Activated CD4-positive, alpha-beta T cell treated with anti-CD3 and anti-CD28 coated beads for 48 hours (primary cell): Measurements from ENCODE around the gene EVI5L.

ENCODE experiments used
- DNase-seq: peaks from one replicate; pipeline ENCODE4 v3.0.0-alpha.2; 2020

Gene EVI5L

DNA sequence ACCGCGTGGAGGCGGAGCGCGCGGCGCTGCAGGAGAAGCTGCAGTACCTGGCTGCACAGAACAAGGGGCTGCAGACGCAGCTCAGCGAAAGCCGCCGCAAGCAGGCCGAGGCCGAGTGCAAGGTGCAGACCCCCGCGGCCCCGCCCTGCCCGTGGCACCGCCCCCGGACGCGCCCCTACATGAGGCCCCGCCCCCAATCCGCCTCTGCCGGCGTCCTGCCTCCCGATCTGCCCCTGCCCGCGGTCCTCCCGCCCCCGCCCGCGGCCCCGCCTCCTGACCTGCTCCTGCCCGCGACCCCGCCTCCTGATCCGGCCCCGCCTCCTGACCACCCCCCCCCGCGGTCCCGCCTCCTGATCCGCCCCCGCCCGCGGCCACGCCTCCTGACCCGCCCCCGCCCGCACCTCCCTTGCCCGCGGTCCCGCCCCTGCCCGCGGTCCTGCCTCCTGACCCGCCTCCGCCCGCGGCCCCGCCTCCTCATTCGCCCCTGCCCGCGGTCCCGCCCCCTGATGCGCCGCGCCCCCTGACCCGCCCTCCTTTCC is 32.5 kb downstream of the EVI5L start:
- peak; percentile 80 for DNase-seq

- DNase-seq, result peak; percentile 26
Measured at GRCh38 chr19:7863157-7863970, 33.3 kb downstream of the EVI5L start.

GRCh38 chr19:7863971-7864689 is 34.1 kb downstream of the EVI5L start:
- no peak for DNase-seq

GRCh38 chr19:7864690-7865074 is 34.7 kb downstream of the EVI5L start:
- no peak for DNase-seq

DNA sequence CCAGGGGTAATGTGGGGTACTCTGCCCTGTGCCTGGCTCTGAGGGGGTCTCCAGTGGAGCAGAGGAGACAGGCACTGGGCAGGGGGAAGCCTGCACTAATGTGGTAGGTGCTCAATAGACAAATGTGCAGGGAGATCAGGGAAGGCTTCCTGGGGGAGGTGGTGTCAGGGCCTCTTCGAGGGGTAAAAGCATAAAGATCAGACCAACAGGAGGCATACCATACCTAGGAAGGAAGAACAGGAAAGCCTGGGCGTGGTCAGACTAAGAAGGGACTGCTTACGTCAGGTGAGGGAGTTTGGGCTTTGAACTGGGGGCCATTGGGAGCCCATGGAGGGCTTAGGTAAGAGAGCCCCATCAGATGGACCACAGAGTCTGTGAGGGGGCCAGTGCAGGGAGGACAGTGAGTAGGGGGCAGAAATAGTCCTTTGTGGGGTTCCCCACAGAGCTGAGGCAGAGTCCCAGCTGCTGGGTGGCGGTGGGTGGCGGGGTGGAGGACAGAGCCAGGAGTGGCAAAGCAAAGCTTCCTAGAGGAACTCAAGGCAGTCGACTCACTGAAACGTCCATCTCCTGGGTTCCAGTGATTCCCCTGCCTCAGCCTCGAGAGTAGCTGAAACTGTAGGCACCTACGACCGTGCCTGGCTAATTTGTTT is 35.4 kb downstream of the EVI5L start:
- no peak for DNase-seq

GRCh38 chr19:7866399-7867091 is 36.5 kb downstream of the EVI5L start:
- DNase-seq, result no peak

DNA sequence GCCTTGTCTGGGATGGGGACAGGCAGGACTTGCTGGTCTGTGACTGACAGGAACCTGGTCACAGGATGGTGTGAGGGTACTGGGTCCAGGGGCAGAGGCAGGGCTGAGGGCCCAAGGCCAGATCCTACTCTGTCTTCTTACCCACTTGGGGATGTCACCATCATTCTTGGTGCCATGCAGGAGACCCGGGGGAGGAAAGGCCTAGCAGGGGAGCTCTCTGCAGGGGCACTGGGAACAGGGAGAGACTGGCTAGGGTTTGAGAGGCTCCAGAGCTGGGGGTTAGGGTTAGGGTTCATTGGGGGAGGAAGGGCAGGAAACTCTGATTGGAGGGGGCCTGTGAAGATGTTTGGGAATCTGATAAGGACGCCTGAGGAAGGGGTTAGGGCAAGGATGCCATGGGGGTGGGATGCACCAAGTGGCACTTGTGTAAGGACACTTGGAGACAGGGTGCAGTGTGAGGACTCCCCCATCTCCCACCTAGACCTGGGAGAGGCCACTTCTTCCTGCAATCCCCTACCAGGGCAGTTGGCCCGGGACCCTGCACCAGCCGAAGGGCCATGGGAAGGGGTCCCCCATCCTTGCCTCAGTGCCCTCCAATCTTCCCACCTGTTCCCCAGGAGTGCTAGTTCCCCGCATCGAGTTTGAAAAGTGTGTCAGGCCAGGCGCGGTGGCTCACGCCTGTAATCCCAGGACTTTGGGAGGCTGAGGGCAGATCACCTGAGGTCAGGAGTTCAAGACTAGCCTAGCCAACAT is 37.2 kb downstream of the EVI5L start:
- DNase-seq, result no peak

DNA sequence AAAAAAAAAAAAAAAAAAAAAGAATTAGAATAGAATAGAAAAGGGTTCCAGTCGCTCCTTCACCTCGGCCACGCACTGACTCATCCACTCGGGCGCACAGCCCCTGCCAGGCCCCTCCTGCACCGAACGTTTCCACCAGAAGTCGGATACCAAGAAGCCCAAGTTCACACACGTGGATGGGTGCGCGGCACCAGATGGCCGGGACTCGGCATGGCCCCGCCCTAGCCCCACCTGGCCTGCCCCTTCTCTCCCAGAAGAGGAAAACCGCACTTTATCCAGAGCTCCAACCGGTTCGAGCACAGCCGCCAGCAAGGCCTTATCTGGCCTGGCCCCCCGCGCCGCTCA is 38.3 kb downstream of the EVI5L start:
- DNase-seq, result peak; percentile 50

DNA sequence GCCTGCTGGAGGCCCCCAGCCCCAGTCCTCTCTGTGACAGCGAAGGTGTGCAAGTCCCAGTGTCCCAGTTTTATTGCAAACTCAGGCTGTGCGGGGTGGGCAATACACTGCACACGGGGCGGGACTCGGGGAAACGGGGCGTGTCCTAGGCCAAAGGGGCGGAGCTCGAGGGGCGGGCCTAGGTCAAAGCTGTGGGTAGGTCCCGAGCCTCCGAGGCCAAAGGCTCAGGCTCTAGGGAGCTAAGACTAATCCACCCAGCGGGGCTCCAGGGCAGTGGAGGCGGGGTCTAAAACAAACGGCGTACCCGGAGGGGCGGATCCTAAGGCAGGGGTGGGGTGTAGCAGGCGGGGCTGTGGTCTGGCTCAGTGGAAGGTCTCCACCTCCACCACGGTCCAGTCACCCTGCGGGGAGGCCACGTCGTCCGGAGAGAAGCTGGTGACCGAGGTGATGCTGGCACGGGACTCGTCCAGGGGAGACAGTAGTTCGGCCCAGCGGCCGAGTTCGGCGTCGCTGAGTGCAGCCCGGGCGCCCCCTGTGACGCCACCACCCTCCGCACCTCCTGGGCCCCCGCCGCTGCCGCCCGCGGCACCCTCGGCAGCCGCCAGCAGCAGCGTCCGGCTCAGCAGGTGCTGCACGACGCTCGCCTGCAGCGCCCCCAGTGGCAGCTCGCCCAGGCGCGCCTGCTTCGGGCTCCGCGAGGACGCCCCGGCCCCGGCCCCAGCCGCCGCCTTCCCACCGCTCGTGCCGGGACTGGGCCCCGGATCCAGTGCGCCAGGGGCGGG is 38.8 kb downstream of the EVI5L start:
- peak; percentile 86 for DNase-seq

GRCh38 chr19:7869453-7869909 is 39.5 kb downstream of the EVI5L start:
- peak; percentile 87 for DNase-seq

DNA sequence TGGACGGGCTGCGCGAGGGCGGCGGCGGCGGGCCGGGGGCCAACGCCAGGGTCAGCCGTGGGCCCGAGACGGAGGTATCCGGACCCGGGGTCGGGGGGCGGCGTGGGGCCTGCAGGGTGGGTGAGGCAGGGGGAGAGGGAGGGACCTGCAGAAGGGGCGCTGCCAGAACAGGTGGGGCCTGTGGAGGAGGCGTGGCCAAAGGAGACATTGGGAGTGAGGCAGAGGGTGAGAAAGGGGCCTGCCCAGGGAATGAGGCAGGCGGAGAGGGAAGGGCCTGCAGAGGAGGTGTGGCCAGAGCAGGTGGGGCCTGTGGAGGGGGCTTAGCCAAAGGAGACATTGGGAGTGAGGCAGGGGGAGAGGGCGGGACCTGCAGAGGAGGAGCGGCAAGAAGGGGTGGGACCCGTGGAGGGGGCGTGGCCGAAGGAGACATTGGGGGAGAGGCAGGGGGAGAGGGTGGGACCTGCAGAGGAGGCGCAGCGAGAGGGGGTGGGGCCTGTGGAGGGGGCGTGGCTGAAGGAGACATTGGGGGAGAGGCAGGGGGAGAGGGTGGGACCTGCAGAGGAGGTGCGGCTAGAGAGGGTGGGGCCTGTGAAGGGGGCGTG is 40.0 kb downstream of the EVI5L start:
- DNase-seq, result peak; percentile 78

GRCh38 chr19:7870571-7871436 is 40.8 kb downstream of the EVI5L start:
- peak; percentile 86 for DNase-seq

DNA sequence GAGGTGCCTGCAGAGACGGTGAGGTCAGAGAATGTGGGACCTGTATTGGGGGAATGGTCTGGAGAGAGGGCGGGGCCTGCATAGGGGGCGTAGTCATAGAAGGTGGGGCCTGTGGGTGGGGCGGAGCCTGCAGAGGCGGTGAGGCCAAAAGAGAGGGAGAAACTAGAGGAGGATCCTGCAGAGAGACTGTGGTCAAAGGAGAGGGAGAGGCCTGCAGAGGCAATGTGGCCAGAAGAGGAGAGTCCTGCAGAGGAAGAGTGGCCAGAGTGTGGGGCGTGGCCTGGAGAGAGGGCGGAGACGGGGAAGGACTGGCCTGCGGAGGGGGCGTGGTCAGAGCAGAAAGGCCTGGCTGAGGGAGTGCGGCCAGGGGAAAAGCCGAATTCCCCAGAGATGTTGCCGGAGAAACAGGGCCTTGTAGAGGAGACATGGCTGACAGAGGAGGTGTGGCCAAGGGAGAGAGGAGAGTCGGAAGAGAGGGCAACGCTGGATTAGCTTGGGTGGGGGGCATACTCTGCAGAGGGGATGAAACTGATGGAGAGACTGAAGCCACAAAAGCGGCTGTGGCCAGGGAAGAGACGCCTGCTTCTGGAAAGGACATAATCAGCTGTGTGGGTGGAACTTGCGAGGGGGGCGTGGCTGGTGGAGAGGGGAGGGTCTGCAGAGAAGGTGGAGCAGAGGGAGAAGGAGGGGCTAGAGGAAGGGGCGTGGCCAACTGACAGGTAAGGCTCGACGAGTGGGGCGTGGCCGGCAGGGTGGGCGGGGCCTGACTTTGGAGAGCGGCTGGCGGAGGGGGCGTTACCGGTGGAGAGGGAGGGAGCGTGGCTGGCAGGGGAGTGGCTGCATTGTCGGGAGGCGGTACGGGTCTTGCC is 41.7 kb downstream of the EVI5L start:
- DNase-seq, result peak; percentile 97

DNA sequence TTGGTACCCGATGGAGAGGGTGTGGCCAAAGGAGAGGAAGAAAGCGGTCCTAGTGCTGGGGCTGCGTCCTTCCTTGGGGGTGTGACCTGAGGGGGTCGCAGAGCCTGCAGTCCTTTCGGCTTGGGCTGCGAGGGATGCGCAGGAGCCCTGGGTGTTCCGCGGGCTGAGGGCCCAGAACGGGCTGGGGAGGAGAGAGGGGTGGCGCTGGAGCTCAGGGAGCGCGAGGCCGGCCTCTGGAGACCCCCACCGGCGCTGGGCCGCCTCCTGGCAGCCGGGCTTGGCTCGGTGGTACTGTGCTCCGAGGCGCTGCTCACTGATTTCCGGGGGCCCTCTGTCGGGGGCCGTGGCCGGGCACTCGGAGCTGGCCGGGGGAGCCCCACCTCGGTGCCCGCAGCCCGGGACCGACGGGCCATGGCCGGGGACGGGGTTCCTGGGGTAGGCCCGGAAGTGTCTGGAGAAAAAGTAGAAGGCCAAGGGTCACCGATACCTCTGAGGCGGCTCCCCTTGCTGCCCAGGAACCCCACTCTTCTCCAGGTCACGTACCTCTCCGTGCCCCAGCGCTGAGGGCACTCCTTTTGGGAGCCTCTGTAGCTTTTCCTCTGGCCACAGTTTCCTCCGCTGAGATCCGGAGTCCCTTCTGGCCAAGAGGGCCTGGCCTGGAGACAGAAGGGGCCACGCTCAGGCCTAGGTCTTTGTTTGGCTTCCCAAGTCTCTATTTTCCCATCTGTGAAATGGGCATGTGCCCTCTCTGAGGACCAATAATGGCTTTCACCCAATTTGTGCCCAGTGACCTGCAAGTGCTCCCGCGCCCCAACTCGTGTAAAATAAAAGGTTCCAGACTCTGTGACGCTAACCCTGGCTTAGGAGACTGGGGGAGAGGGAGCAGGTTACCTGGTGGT is 42.5 kb downstream of the EVI5L start:
- DNase-seq, result no peak

- DNase-seq, result no peak
Measured at GRCh38 chr19:7873304-7874075, 43.5 kb downstream of the EVI5L start.

- peak; percentile 46 for DNase-seq
Measured at GRCh38 chr19:7874076-7874896, 44.3 kb downstream of the EVI5L start, which contains the start of gene PRR36. Gene PRR36, minus strand, starts transcription at chr19:7874390. Its CDS starts 701 bp downstream, at chr19:7873689.
